Measurements from ENCODE around the gene KRTAP6-3.

KRTAP6-3 gene

DNA sequence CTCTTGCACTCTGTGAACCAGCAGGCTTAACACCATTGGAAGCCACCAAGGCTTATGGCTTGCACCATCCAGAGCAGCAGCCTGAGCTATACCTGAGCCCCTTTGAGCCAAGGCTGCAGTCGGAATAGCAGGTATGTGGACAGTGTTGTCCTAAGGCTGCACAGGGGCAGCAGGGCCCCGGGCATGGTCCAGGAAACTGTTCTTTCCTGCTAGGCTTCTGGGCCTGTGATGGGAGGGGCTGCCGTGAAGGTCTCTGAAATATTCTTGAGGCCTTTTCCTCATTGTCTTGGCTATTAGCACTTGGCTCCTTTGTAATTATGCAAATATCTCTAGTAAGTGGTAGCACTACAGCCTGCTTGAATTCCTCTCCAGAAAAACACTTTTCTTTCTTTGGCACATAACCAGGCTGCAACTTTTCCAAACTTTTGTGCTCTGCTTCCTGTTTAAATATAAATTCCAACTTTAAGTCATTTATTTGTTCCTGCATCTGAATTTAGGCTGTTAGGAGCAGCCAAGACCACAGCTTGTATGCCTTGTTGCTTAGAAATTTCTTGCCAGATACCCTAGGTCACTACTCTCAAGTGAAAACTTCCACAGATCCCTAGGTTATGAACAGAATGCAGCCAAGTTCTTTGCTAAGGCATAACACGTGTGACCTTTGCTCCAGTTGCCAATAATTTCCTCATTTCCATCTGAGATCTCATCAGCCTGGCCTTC is 33.4 kb downstream of the KRTAP6-3 start:
- no peak for DNase-seq (ENCODE audit: low read depth)

GRCh38 chr21:30628109-30628508 is 35.9 kb downstream of the KRTAP6-3 start:
- DNase-seq (ENCODE audit: low read depth) = no peak

DNA sequence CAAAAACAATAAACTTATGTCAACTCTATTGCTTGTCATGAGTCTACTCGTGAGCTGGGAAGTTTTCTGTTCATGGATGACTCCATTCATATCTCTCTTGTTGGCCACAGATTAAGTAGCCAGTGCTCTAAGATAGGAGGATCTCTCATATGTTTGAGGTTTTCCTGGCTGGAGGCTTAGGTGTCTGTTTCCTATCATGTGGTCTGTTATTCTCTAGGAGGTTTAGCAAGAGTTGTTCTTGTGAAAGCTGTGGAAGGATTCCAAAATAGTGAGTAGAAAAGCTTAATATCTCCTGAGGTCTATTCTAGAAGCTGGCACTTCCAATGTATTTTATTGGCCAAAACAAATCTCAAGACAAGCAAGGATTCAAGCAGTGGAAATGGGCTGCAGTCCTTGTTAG is 37.0 kb downstream of the KRTAP6-3 start:
- DNase-seq (ENCODE audit: low read depth) = no peak

GRCh38 chr21:30634906-30635305 is 42.7 kb downstream of the KRTAP6-3 start, which contains the start of gene KRTAP20-2:
TSS of gene KRTAP20-2 (plus strand) at chr21:30635206. CDS start at chr21:30635264, 58 bp downstream.
- DNase-seq (ENCODE audit: low read depth) = no peak

GRCh38 chr21:30638686-30639085 is 46.4 kb downstream of the KRTAP6-3 start:
- no peak for DNase-seq (ENCODE audit: low read depth)

GRCh38 chr21:30642564-30642963 is 50.3 kb downstream of the KRTAP6-3 start, which contains the start of gene KRTAP20-3:
TSS of gene KRTAP20-3 (plus strand) at chr21:30642864.
- no peak for DNase-seq (ENCODE audit: low read depth)
